NCI-H2196 (cell line): Measurements from ENCODE around the gene MOB3A.
"Not testable (repeated sequence)": the region's sequence is repeated elsewhere in the genome, so short reads cannot be mapped to it uniquely, and the experiment has no call there.

Experiments
- DNase-seq: peaks from one replicate; lab custom pipeline; 2025; ENCODE audit not compliant: unreplicated experiment; lab: John Stamatoyannopoulos, UW

MOB3A gene

DNA sequence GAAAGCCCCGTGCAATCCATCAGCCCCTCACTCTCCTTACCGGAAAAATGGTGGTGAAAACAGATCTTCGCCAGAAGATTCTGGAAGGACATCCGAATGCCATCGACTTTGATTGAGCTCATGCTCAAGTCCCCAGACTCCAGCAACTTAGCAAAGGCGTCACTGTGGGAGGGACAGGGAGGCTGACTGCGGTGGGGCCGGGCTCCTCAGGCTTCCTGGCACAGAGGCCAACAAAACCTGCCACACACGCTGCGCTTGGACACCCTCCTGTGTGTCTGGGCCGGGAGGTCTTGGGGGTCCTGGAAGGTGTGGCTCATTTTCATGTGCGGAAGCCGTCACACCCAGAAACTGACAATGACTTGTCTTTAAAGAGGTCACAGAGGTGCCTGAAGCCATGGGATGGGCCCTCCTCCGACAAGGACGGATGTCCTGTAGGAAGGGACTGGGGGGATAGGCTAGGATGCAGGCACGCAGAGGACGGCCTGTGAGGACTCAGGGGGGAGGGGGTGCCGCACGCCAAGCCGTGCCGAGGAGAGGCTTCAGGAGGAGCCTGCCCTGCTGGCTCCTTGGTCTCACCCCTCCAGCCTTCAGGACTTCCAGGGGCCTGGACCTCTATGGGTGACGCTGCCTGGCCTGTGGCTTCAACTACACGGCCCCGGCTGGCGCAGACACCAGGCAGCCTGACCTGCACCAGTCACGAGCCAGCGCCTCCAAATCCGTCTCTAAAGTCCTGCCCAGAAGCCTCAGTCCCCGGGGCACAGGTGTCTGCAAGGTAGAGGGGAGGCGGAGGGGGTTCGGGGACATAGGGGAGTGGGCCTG is 13.1 kb upstream of the MOB3A start:
- DNase-seq: no peak

DNA sequence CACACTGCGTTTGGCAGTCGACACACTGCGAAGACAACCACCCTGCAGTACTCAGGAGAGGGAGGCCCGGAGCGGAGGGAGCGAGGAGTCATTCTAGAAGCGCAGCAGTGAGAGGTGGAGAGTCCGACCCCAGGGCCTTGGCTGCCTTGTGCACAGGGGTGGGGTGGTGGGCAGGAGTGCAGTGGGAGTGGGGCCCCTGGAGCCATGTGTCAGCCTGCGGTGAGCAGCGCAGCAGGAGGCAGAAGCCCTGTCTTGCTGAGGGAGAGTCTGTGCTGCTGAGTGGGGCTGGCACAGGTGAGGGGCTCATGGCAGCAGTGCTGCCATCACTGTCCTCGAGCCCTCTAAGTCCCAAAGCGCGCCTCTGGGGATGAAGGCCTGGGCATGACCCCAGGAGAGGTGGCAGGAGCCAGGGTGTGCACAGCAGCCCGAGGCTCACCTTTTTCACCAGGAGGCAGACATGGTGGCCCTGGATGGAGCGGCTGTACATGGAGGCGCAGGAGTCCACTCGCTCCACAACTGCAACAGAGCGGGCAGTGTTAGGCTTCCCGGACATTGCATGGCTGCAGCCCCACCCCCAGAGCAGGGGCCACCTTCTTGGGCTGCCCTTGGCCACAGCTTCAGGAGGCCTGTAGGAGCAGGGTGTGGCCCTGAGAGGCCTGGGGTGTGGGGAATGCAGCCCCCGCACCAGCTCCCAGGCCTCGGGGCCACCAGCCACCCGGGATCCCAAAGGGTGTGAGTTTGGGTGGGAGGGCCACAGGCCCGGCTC is 12.3 kb upstream of the MOB3A start:
- DNase-seq: no peak

DNA sequence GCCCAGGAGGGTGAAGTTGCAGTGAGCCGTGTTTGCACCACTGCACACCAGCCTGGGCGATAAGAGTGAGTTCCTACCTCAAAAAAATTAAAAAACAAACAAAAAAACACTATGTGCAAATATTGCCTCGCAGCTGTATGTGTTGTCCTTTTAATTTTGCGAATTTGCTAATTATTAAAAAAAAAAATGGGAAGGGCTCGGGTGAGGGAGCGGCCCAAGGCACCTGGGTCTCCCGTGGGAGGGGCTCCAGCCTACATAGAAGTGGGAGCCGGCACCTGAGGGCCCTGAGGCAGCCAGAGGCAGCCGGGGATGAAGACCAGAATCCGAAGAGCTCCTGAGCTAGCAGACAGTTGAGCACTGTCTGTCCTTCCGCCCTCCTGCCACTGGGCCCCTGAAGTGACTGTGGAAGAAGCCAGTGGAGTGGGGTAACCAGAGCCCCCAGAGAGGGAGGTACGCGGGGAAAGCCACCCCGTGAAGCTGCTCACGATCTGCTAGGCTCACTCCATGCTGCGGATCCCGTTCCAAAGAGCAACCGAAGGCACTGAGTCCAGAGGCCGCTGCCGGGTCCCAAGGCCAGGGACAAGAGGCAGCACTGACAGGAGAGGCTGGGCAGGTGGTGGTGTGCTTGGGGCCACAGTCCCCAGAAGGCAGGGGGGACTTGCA is 7.0 kb upstream of the MOB3A start:
- no peak for DNase-seq

DNA sequence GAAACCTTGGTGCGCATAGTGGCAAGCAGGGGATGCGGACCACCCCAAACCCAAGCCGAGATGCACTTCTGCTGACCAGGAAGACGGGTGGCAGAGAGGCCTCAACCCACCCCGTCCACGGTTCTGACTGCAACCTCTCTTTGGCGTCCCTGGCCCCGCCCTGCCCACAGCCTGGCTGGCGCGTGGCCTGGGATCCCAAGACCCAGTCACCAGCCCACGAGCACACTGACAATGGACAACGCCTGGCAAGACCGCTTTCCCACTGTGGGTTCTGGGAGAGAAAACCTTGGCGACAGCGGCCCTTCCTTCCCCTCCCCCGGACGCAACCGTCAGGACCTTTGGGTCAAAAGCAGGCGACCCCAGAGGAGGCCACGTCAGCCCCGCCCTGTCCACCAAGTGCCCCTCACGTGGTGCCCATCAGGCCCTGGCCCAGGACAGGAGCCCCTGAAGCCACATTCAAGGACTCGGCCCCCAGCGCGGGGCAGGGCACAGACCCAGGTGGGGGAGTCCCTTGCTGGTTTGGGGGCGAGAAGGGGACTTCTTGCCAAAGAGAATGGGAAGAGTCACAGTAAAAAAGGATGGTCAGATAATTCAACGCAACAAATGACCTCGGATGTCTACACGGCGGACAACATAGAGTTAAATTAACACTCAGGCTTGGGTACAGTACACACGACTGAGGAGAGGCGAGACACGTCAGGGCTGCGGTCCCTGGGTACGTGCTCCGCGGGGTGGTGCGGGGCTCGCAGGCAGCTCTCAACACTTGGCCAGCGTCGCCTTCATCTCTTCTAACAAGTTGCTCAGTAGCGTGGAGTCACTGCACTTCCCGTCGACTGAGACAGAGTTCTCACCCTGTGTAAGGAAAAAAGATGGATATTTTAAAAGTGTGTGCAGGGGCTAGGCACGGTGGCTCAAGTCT is 5.5 kb upstream of the MOB3A start:
- DNase-seq: no peak

DNA sequence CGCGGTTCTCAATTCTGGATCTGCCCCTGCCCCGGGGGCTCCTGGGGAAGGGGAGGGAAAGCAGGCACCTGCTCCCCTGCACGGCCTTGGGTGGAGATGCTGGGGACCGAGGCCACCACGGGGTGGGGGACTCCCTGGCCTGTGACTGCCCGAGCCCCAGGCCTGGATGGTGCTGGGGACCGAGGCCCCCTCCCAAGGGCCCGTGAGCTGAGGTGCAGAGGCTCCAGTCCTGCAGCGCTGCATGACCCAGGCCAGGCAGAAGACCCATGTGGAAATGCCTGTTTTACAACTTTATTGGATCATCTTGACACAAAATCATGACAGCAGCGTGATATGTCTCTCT is 4.6 kb upstream of the MOB3A start:
- no peak for DNase-seq

DNA sequence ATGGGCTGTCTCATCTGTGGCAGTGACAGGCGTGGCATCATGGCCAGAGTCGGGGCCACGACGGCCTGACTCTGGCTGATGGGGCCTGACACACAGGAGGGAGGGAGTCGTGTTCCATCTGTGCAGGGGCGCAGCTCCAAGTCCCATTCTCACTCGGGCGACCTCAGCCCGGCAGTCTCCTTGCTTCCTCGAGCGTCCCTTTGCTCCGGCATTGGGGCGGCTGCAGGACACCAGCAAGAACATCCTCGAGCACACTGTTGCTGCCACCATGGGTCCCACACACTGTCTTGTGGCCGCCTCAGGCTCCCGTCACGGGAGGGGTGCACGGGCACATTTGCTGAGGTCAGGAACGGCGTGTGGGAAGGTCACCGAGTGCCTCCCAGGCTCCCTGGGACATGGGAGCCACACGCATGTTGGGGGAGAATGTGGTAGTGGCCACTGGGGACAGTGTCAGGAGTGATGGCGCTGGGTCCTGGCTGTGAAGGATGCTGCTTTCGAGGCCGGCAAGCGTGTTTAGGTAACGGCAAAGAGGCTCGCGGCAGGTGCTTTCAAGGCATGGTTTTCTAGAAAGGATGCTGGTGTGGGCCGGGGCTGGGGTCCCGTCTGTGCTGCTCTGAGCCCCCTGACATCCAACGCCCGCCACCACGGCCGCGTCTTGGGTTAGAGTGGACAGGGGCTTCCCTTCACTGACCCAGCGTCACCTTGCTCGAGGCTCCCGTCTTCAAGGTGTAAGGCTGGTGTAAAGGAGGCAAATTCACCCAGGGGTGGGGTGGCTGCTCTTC is 4.0 kb upstream of the MOB3A start:
- no peak for DNase-seq

DNA sequence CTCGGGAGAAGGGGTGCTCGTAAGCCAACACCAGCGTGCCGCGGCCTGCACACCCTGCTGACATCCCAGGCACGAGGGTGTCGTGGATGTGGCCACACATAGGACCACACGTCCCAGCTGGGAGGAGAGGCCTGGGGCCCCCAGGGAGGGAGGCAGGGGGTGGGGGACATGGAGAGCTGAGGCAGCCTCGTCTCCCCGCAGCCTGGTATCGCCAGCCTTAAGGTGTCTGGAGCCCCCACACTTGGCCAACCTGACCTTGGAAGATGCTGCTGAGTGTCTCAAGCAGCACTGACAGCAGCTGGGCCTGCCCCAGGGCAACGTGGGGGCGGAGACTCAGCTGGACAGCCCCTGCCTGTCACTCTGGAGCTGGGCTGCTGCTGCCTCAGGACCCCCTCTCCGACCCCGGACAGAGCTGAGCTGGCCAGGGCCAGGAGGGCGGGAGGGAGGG is 3.0 kb upstream of the MOB3A start:
- no peak for DNase-seq

DNA sequence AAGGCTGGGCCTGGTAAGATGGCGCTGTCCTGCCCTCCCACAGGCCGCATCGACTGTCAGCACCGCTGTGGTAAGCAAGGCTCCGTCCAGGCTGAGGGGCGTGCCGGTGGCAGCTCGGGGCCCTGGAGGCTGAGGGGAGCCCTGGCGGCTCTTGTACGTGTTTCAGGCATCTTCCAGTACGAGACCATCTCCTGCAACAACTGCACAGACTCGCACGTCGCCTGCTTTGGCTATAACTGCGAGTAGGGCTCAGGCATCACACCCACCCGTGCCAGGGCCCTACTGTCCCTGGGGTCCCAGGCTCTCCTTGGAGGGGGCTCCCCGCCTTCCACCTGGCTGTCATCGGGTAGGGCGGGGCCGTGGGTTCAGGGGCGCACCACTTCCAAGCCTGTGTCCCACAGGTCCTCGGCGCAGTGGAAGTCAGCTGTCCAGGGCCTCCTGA is 1.8 kb upstream of the MOB3A start:
- DNase-seq: no peak

DNA sequence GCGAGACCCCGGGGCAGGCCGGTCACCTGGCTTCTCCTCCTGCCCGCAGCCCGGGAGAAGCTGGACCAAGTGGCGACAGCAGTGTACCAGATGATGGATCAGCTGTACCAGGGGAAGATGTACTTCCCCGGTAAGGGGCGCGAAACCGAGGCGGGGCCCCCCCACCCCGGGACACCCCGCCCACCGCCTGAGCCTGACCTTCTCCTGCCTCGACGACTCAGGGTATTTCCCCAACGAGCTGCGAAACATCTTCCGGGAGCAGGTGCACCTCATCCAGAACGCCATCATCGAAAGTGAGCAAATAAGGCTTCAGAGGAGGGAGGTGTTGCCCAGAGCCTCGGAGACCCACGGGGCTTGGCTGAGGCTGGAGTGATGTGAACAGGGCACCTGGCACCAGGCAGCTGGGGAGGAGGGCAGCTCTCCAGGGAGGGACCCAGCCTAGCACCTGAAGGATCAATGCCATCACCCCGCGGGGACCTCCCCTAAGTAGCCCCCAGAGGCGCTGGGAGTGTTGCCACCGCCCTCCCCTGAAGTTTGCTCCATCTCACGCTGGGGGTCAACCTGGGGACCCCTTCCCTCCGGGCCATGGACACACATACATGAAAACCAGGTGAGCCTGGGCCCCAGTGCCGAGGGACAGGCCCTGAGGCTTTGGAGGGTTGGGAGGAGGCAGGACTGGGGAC is 1.2 kb upstream of the MOB3A start:
- DNase-seq: peak; percentile 44

DNA sequence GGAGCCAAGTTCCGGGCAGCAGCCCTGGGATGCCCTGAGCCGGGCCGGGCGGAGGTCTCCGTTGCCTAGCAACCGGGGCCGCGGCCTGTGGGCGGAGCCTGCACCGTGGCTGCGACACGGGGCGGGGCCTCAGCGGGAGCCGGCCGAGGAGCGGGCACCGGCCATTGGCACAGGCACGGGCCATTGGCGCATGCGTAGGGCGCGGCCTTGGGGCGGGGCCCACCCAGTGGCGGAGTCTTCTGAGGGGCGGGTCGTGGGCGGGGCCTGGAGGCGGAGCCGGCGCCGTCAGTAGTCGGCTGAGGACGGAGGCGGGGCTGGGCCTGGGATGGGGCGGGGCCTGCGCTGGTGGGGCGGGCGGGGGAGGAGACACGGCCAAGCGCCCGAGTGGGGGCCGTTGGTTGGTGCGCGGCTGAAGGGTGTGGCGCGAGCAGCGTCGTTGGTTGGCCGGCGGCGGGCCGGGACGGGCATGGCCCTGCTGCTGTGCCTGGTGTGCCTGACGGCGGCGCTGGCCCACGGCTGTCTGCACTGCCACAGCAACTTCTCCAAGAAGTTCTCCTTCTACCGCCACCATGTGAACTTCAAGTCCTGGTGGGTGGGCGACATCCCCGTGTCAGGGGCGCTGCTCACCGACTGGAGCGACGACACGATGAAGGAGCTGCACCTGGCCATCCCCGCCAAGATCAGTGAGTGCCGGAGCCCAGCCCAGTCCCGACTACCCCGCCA is 515 bp upstream of the MOB3A start, which contains the start of gene IZUMO4:
TSS of gene IZUMO4 (plus strand) at position 436 of the 723 bp plus-strand sequence. CDS start at position 467, 31 bp downstream.
- DNase-seq: peak; percentile 99

DNA sequence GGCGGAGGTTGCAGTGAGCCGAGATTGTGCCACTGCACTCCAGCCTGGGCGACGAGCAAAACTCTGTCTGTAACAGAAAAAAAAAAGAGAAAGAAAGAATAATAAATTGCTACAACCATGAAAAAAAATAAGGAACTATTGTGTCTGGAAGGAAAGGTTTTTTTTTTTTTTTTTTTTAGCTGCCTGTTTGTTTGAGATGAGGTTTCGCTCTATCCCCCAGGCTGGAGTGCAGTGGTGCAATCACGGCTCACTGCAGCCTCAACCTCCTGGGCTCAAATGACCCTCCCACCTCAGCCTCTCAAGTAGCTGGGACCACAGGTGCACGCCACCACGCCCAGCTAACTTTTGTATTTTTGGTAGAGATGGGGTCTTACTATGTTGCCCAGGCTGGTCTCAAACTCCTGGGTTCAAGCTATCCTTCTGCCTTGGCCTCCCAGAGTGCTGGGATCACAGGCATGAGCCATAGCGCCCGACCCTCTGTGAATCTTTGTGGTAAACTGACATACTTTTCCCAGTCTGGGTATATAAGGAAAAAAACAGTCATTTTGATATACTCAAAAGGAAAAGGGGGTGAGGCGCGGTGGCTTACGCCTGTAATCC is 4.1 kb downstream of the MOB3A start:
- DNase-seq: not testable (repeated sequence)

DNA sequence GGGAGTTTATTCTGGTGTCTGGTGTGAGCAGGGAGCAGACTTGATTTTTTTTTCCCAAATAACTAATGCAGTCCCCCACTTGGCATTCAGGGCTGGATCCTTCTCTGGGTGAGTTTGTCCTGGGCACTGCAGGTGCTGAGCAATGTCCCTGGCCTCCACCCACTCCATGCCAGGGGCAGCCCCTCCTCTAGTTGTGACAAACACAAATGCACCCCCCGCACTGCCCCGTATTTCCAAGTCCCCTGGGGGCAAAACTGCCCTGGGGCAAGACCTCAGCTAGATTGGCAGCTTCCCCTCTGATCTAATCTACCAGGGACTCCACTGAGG is 6.4 kb downstream of the MOB3A start:
- DNase-seq: no peak

DNA sequence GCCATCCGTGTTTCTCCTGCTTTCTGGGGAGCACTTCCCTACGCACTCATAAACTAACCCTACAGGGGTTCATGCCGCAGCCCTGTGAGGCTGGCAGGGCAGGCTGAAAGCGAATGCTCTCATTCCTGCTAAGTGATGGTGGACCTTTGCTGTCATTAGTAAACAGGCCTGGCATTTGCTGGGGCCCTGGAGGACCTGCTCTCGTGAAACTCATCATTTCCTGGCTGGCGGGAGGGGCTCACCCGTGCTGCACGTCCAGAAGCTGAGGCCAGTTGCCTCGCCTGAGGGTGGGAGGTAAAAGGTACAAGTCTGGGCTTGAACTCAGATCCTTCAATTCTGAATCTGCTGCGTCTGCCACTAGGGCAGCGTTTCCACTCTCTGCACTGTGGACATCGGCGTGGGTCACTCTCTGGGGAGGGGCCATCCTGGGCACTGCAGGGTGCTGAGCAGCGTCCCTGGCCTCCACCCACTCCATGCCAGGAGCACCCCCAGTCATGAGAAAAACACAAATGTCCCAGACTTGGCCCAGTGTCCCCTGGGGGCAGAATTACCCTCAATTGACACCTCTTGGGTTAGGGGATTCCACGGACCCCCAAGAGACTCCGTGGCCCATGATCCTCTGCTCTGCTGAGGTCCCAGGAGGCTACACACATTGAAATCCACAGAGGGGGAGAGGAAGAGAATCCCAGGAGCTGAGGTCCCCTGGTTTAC is 7.0 kb downstream of the MOB3A start:
- DNase-seq: no peak

DNA sequence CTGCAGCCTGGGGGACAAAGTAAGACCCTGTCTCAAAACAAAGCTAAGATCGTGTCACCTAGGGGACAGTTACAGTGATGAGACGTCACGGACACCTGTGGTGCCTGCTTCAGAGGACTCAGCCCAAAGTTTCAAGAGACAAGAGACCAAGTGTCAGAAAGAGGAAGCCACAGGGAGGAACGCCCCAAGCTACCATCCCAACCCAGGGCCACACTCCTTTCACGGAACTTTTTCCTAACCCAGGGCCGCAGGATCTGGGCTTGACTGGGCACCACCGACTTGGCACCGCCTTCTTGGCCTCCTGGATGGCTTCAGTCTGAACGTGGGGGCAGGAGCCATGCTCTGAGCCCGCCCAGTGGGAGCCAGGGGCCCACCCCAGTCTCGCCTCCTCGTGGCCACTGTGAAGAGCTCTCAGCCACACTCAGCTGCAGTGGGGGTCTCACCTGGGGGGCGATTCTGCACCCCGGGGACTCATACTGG is 8.5 kb downstream of the MOB3A start:
- no peak for DNase-seq

DNA sequence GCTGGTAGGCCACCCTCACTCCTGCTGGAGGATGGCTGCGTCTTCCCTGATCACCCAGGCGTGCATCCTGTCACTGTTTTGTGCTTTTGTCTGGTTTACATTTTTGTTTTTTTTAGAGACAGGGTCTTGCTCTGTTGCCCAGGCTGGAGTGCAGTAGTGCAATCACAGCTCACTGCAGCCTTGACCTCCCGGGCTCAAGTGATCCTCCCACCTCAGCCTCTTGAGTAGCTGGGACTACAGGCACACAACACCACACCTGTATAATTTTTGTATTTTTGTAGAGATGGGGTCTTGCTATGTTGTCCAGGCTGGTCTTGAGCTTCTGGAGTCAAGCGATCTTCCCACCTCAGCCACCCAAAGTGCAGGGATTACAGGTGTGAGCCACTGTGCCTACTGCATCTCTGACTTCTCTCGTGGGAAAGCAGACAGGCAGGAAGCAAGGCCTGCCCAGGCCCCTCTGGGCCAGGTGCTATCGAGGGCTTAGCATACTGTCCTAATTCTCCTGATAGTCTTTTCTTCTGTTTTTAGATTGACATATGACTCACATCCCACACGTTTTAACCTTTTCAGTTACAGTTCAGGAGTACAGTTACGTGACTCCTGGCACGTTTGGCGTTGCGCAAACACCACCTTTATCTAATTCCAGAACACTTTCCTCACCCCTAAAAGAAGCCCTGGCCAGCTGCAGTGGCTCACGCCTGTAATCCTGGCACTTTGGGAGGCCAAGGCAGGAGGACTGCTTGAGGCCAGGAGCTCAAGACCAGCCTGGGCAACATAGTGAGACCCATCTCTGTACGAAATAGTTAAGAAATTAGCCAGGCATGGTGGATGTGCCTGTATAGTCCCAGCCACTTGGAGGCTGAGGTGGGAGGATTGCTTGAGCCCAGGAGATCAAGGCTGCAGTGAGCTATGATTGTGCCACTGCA is 9.2 kb downstream of the MOB3A start:
- DNase-seq: peak; percentile 29

DNA sequence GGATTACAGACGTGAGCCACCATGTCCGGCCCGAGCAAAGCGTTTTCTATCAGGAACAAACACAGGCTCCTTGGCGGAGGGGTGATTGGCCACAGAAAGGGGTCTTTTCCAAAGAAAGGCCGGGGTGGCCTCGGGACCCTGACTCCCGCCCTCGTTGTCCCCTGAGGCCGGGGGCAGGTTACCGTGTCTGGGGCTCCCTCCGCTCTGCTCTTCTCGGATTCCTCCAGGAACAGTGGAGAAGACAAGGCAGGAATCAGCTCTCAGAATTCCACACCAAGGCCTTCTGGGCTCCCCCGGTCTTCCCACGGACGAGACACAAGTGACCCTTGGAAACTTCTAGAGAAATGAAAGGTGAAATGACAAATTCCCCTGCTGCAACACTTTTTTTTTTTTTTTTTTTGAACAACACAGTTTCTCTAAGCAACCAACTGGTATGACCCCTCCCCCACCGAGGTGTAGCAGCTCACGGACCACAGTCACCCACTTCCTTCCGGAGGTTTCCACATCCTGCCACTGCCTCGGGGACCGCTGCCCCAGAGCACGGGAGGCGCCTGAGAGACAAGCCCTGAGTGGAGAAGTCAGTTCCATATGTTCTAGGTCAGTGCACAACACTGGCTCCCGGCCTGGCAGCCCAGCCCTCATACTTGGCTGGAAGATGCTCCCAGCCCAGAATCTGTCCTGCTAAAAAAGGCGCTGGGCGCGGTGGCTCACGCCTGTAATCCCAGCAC is 11.0 kb downstream of the MOB3A start:
- no peak for DNase-seq
